Skin epidermis (tissue), 12 donors: Measurements from ENCODE around the gene DTWD2.
A peak's percentile ranks its signal among the peaks of the same experiment; 100 is the strongest.
"Not testable (repeated sequence)": the region's sequence is repeated elsewhere in the genome, so short reads cannot be mapped to it uniquely, and the experiment has no call there.

Experiments used
- H3K27ac ChIP-seq, 21 experiments: fragments of 200-600 bp; sonication (generic) in 11 of 21; one replicate each; pipeline ENCODE4 v1.5.0; 2020; ENCODE audit warnings: mild to moderate bottlenecking in 3 of 21, inconsistent platforms in 2 of 21, moderate library complexity in 2 of 21
- H3K4me3 ChIP-seq, 7 experiments: fragments of 200-600 bp; sonication (generic) in 2 of 7; one replicate each; pipeline ENCODE4 v1.5.0; 2020; ENCODE audit warnings: inconsistent platforms in 2 of 7, mild to moderate bottlenecking in 2 of 7, moderate library complexity in 1 of 7

Gene DTWD2

DNA sequence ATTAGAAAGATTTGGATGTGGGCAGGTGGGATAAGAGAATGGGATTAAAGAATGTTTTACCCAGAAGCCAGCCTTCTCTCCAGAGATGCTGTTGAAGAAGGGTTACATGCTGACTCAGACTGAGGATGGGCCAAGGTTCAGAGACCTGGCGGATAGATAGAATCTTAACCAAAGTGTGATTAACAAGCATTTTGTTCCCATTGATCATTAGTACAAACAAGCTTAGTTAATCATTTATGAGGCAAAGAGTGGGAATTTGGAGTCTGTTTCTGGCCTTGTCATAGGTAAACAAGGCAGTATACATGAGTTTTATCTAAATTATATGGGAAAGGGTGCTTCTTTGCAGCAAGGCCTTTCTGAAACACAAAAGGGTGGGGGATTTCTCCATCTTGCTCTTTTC is 20.8 kb upstream of the DTWD2 start:
- Histone ChIP-seq H3K4me3 (no peak overlapping the region), H3K27ac (no peak overlapping the region)

DNA sequence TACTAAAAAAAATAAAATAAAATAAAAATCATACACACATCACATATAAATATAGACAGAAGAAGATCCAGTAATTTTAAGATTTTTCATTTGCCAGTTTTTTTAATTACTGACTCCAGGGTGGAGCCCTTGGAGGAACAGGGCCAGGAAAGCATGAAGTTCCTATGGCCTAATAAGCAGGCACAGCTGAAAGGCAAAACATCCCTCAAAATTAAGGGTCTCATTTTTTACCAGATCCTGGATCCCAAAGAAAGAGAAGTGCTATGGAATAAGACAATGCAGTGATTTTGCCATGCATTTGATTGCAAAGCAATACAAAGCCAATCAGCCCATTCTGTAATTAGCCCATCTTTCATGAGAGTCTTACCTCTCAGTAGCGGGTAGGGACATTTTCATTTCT is 11.3 kb upstream of the DTWD2 start:
- no peak overlapping the region for H3K27ac ChIP-seq

DNA sequence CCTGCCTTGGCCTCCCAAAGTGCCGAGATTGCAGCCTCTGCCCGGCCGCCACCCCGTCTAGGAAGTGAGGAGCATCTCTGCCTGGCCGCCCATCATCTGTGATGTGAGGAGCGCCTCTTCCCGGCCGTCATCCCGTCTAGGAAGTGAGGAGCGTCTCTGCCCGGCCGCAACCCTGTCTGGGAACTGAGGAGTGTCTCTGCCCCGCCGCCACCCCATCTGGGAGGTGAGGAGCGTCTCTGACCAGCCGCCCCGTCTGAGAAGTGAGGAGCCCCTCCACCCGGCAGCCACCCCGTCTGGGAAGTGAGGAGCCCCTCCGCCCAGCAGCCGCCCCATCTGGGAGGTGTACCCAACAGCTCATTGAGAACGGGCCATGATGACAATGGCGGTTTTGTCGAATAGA is 10.5 kb upstream of the DTWD2 start:
- not testable (repeated sequence) for H3K4me3 ChIP-seq, H3K27ac ChIP-seq

More for the DNA sequence above, 11.3 kb upstream of the DTWD2 start:
- no peak overlapping the region for H3K4me3 ChIP-seq

DNA sequence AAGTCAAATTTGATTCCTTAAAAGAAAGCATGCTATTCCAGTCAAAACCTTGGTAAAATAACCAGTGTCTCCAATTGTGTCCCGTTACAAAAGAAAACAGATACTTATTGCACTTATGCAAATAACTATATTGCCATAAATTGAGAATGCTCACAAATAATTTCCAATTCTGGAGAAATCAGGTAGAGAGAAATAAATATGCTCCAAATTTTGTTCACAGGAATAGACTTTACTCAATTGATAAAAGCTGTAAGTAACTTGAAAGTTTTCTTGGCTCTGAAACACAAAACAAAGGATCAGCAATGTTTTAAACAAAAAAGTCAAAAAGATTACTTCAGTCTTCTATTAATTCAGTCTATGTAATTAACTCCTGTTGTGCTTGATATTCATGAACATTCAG is 7.8 kb upstream of the DTWD2 start:
- no peak overlapping the region for H3K4me3 ChIP-seq
- no peak overlapping the region for H3K27ac ChIP-seq

DNA sequence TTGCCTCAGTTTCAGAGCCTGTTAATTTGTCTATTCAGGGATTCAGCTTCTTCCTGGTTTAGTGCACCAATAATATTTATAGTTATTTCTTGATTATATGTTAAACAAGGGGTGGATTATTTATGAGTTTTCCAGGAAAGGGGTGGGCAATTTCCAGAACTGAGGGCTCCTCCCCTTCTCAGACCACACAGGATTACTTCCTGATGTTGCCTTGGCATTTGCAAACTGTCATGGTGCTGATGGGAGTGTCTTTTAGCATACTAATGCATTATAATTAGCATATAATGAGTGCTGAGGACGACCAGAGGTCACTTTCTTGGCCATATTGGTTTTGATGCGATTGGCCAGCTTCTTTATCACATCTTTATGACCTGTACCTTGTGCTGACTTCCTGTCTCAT is 6.2 kb upstream of the DTWD2 start:
- no peak overlapping the region for H3K27ac ChIP-seq
- no peak overlapping the region for H3K4me3 ChIP-seq

DNA sequence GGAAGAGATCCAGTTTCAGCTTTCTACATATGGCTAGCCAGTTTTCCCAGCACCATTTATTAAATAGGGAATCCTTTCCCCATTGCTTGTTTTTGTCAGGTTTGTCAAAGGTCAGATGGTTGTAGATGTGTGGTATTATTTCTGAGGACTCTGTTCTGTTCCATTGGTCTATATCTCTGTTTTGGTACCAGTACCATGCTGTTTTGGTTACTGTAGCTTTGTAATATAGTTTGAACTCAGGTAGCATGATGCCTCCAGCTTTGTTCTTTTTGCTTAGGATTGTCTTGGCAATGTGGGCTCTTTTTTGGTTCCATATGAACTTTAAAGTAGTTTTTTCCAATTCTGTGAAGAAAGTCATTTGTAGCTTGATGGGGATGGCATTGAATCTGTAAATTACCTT is 4.8 kb upstream of the DTWD2 start:
- H3K27ac ChIP-seq, H3K4me3 ChIP-seq: not testable (repeated sequence)

DNA sequence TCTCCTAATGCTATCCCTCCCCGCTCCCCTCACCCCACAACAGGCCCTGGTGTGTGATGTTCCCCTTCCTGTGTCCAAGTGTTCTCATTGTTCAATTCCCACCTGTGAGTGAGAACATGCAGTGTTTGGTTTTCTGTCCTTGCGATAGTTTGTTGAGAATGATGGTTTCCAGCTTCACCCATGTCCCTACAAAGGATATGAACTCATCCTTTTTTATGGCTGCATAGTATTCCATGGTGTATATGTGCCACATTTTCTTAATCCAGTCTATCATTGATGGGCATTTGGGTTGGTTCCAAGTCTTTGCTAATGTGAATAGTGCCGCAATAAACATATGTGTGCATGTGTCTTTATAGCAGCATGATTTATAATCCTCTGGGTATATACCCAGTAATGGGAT is 3.7 kb upstream of the DTWD2 start:
- not testable (repeated sequence) for H3K4me3 ChIP-seq, H3K27ac ChIP-seq

DNA sequence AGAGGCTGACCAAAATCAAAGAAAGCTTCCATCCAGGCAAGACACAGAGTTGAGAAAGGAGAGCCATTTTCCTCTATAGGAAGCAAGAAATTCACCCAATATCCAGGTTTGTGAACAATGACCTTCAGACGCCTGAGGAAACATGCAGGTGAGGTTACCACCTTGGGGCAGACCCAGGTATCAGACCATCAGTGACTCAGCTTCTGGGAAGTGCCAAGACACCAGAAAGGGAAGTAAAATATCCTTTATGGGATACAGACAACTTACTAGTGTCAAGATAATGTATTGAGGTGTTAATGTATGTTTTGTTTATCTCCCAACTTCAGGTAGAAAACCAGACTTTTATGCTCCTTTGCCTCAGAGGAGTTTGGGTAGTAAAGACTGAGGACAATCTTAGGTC is 2.2 kb upstream of the DTWD2 start:
- H3K27ac ChIP-seq = no peak overlapping the region
- H3K4me3 ChIP-seq = no peak overlapping the region

DNA sequence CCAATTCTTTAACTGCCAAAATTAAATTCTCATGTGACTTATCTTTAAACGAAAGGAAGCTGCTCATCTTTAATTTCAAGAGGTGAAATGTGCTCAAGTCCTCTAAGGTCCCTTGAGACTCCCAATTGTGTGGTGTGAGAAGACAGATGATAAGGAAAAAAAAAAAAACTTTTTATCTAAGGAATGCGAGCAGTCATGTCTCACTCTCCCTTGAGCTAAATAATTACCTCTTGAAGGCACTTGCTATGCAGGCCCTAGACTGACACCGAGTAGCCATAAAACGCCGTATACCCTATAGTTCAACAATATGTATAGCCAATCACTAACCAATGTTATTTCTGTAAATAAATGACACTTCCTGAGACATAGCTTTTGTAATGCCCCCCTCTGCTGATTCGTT is 1.5 kb upstream of the DTWD2 start:
- H3K27ac ChIP-seq = no peak overlapping the region

DNA sequence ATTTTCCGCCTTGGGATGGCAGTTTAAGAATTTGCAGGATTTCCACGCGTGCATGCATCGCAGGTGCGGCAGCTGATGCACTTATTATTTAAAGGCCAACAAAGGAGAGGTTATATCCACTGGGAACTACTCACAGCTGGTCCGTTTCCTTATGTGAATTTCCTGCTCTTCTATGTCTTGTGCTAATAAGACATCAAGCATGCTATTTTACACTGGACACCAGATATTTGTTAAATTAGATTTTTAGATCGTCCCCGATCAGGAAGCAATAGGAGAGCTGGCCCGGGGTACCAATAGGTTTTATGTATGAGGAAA is 476 bp upstream of the DTWD2 start:
- Histone ChIP-seq H3K27ac (peak overlapping the region in 17 of 21 experiments; percentile 22 to 99 (median 92)), H3K4me3 (peak overlapping the region; percentile 70 to 84 (median 74))

More for the DNA sequence above, 1.5 kb upstream of the DTWD2 start:
- no peak overlapping the region for H3K4me3 ChIP-seq

DNA sequence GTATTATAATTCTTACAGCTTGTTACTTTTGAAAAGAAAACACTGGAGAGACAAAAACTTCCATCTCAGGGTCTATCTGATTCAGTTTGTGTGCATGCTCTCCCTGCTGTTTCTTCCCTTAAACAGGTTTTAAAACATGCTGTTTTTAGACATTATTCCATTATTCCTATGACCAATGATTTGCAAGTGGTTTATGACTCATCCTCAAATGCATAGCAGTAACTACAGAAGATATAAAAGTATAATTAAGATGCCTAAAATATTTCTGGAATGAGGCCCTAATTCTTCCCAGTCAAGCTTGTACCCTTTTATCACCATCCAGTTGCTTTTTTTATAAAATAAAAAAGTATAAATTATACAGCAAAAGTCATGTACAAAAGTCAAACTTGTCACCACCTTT is 3.7 kb downstream of the DTWD2 start:
- no peak overlapping the region for H3K4me3 ChIP-seq
- H3K27ac ChIP-seq = no peak overlapping the region

DNA sequence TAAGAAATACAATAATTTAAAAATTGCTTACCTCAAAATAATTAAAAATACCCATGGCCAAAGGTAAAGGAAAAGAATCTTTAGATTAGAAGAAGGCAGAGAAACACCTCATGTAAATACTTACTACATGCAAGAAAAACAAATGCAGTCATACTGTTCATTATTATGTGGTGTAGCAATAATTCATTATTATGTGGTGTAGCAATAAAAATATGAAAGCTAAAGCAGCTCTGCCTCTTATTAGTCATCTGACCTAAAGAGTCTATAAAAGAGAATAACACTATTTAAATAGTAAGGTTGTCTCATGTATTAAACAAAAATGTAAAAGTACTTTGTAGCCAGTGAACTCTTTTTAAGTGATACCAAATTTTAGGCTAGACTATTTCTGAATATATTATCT is 6.6 kb downstream of the DTWD2 start:
- H3K27ac ChIP-seq = no peak overlapping the region
- H3K4me3 ChIP-seq = no peak overlapping the region

DNA sequence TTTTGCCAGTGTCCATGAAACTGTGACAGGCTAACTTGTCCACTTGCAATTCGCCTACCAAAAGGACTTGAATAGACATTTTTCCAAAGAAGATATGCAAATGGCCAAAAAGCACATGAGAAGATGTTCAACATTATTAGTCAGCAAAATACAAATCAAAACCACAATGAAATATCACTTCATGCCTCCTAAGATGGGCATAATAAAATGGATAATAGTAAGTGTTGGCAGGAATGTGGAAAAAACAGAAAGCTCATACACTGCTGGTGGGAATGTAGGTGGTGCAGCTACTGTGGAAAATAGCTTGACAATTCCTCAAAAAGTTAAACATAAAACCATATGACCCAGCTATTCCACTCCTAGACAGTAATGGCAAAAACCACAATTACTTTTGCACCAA is 7.9 kb downstream of the DTWD2 start:
- no peak overlapping the region for H3K27ac ChIP-seq
- H3K4me3 ChIP-seq = no peak overlapping the region

DNA sequence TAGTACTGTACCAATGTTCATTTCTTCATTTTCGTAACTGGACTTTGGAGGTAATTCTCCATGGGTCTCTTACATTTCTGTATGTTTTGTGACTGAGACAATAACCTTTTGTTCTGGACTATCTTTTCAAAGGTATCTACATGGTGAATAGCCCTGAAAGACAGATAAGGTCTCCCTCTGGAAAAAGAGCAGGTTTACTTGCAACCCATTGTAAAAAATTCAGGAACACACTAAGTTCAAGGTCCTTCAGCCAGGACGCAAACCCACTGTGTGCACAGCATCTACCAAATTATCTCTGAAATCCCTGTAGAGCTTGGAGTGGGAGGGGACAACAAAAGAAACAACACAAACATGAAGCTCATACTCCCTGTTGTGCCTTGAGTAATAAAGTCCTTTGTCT is 8.3 kb downstream of the DTWD2 start:
- no peak overlapping the region for H3K27ac ChIP-seq
- H3K4me3 ChIP-seq = no peak overlapping the region

DNA sequence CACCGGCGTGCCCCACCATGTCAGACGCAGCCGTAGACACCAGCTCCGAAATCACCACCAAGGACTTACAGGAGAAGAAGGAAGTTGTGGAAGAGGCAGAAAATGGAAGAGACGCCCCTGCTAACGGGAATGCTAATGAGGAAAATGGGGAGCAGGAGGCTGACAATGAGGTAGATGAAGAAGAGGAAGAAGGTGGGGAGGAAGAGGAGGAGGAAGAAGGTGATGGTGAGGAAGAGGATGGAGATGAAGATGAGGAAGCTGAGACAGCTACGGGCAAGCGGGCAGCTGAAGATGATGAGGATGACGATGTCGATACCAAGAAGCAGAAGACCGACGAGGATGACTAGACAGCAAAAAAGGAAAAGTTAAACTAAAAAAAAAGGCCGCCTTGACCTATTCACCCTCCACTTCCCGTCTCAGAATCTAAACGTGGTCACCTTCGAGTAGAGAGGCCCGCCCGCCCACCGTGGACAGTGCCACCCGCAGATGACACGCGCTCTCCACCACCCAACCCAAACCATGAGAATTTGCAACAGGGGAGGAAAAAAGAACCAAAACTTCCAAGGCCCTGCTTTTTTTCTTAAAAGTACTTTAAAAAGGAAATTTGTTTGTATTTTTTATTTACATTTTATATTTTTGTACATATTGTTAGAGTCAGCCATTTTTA is 14.4 kb downstream of the DTWD2 start:
- not testable (repeated sequence) for H3K27ac ChIP-seq, H3K4me3 ChIP-seq

DNA sequence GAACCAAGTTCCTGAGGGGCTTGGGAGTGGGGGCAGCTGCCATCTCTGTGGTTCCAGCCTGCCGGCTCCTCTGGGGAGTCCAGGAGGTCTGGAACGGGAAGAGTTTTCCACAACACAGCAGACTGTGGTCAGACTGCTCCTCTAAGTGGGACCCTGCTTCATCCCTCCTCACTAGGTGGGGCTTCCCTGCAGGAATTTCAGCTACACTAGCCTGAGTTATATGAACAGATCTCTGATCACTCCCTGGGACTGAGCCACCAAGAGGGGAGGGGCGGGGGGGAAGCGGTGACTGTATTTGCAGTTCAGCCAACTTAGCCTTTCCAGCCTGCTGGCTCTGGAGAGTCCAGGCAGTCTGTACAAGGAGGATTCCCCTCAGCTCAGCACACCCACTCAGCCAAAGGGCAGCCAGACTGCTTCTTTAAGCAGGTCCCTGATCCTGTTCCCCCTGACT is 19.4 kb downstream of the DTWD2 start:
- Histone ChIP-seq H3K27ac (no peak overlapping the region), H3K4me3 (no peak overlapping the region)

DNA sequence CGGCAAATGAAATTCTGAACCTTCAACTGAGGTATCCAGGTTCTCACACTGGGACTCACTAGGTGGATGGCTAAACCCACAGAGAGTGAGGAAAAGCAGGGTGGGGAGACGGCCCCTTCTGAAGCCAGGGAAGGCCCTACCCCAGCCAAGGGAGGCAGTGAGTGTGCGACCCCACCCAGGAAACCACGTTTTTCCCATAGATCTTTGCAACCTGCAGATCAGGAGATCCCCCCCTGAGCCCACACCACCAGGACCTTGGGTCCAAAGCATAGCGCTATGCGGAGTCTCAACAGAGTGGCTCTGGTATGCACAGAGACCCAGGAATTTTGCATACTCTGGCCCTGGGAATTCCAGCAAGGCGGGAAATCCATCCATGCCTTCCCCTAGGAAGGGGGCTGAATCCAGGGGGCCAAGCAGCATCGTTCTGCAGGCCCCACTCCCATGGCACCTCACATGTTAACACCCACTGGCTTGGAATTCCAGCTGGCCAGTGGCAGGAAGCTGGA is 19.9 kb downstream of the DTWD2 start:
- H3K4me3 ChIP-seq = no peak overlapping the region

DNA sequence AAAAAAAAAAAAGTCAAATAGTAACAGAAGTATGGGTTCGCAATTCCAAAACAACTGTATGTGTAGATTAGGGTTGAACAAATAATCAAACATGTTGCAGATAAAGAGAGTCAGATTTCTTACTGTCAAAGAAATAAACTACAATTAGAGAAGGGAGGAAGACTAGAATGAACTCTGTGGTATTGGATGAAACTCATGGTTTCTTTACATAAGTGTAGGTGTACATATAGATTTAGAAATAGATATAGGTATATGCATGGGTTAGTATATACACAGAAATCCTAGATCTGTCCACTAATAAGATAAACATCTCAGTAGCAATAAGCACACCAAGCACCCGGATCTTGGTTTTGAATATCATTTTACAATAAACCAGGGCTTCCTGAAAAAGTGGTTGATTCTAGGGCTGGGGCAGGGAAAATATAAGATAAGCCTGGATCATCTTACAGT is 21.3 kb downstream of the DTWD2 start:
- Histone ChIP-seq H3K4me3 (no peak overlapping the region), H3K27ac (no peak overlapping the region)

More for the DNA sequence above, 19.9 kb downstream of the DTWD2 start:
- no peak overlapping the region for H3K27ac ChIP-seq

DNA sequence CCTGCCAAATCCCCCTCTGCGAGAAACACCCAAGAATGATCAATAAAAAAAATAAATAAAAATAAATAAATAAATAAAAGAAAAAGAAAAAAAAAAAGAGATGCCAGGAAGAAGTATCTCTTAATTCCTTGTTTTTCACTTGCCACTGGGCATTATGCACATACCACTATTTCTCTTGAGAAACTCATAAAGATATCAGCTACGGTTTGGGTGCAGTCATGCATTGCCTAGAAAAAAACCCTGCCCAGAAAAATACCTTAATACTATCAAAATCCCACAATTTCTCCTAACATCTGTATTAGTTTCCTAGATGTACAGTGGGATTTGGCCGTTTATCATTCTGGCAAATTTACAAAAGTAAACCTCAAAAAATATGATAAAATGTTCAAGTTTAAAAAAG is 22.5 kb downstream of the DTWD2 start:
- no peak overlapping the region for H3K27ac ChIP-seq
- H3K4me3 ChIP-seq = no peak overlapping the region

DNA sequence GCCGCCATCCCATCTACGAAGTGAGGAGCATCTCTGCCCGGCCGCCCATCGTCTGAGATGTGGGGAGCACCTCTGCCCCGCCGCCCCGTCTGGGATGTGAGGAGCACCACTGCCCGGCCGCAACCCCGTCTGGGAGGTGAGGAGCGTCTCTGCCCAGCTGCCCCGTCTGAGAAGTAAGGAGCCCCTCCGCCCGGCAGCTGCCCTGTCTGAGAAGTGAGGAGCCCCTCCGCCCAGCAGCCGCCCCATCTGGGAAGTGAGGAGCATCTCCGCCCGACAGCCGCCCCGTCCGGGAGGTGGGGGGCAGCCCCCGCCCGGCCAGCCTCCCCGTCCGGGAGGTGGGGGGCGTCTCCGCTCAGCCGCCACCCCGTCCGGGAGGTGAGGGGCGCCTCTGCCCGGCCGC is 23.4 kb downstream of the DTWD2 start:
- not testable (repeated sequence) for H3K27ac ChIP-seq, H3K4me3 ChIP-seq

DNA sequence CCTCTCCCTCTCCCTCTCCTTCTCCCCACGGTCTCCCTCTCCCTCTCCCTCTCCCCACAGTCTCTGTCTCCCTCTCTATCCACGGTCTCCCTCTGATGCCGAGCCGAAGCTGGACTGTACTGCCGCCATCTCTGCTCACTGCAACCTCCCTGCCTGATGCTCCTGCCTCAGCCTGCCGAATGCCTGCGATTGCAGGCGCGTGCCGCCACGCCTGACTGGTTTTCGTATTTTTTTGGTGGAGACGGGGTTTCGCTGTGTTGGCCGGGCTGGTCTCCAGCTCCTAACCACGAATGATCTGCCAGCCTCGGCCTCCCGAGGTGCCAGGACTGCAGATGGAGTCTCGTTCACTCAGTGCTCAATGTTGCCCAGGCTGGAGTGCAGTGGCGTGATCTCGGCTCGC is 24.0 kb downstream of the DTWD2 start:
- H3K27ac ChIP-seq, H3K4me3 ChIP-seq: not testable (repeated sequence)

DNA sequence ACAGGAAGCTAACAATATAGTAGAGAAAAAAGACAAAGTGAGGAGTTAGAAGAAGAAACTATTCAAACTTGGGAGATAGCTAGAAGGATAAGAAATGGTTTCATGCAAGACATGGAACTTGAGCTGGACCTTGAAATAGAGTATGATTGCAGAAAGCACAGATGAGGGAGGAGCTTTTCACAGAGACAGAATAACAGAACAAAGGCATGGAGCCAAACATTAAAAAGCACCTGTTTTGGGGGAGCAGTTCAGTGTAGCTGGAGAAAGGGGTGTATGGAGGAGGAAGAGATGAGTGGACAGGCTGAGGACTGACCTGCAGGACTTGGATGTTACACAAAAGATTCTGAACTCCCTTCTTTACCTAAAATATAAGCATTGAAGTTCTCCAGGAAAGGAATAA is 25.2 kb downstream of the DTWD2 start:
- H3K27ac ChIP-seq = no peak overlapping the region

More for the DNA sequence above, 25.2 kb downstream of the DTWD2 start:
- no peak overlapping the region for H3K4me3 ChIP-seq
